GM12874 (cell line): ENCODE results near the gene ERC1.

Experiments
- CTCF ChIP-seq: IDR thresholded peaks from 2 replicates; pipeline ENCODE4 v1.5.1; 2011; ENCODE audit warnings: low read depth, mild to moderate bottlenecking, control low read depth, low read length, moderate library complexity; ENCODE audit not compliant: insufficient read depth

ERC1 gene

GRCh38 chr12:951176-951575 lies 39.8 kb upstream of the ERC1 start:
- no peak for TF ChIP-seq CTCF

DNA sequence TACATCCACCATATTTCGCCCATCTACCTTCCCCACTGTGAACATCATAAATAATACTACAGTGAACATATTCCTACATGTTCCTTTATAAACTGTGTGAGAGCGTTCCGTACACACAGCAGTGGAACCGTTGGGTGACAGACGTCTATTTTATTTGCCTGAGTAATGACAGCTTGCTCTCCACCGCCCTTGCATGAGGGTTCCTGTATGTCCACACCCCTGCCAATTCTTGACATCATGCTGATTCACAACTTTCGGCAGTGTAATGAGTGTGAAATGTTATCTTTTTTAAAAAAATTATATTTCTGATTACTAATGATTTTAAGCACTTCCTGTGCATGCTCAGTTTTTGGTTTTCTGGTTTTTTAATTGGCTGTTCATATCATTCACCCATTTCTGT lies 37.2 kb upstream of the ERC1 start:
- TF ChIP-seq CTCF: no peak

DNA sequence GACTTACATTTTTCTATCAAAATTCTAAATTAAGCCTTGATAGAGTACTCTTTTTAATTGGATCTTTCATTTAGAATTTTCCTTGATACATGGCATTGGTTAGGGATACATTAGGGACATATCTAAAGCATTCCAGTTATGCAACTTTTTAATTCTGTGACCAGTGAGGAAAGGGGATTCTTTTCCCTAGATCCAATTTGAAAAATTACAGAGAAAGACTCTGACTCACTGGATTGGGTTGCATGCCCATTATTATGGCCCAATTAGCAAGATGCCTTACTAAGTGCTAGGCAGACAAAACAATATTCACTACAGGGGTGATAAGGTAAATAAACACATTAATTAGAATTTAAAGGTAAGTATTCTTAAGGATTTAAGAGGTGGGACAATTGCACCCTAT lies 36.3 kb upstream of the ERC1 start:
- no peak for TF ChIP-seq CTCF

DNA sequence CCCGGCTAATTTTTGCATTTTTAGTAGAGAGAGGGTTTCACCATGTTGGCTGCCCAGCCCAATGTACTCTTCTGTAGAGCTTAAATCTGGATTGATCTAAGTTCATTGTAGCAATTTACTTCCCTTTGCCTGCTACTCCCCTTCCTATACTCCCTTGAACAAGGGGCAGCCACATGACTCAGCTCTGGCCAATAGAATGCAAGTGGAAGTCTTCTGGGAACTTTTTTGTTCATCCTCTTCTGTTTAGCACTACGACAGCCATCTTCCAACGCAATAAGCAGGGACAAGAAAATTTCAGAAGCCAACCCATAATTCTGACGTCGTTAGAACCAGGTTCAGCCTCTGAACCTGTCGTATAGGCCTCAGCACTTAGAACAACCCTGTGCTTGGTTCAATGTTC lies 35.1 kb upstream of the ERC1 start:
- no peak for TF ChIP-seq CTCF

GRCh38 chr12:958588-959123 lies 32.4 kb upstream of the ERC1 start:
- TF ChIP-seq CTCF: no peak

DNA sequence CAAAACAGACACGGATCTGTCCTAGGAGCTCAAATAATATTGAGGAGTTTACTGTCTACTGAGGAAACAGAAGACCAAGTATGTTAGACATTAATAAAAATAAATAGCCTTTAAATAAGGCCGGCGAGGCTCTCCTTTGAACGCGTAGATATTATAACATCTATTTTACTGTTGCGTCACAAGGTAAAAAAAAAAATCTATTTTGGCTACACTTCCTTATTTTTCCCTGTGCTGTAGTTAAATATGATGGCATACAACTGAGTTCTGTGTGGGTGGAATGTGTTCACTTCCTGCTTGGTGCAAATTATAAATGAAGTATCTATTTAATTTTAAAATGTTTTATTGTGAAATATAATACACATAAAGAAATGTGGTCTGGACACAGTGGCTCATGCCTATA lies 24.3 kb upstream of the ERC1 start:
- TF ChIP-seq CTCF: no peak

GRCh38 chr12:967641-968040 lies 23.4 kb upstream of the ERC1 start:
- TF ChIP-seq CTCF: no peak

GRCh38 chr12:968545-968944 lies 22.5 kb upstream of the ERC1 start:
- no peak for TF ChIP-seq CTCF
